Retinal pigment epithelial cell (primary cell): ENCODE results near the gene ARNT2.

Experiments
- DNase-seq: peaks from one replicate; pipeline ENCODE4 v3.0.0-alpha.2; 2010; ENCODE audit warnings: low read depth
- H3K4me3 ChIP-seq: 2 replicates; pipeline ENCODE4 v1.5.1; 2011; ENCODE audit warnings: mild to moderate bottlenecking, low read length, control low read depth, moderate library complexity
- CTCF ChIP-seq: conservative IDR thresholded peaks from 2 replicates; pipeline ENCODE4 v1.5.1; 2011; ENCODE audit warnings: low read depth, low read length, control low read depth, inconsistent platforms

Gene ARNT2

GRCh38 chr15:80456517-80457492 lies 52.6 kb downstream of the ARNT2 start:
- no peak for TF ChIP-seq CTCF
- H3K4me3 ChIP-seq: no peak overlapping the region
- DNase-seq: no peak

GRCh38 chr15:80457896-80458295 lies 53.7 kb downstream of the ARNT2 start:
- no peak overlapping the region for H3K4me3 ChIP-seq
- TF ChIP-seq CTCF: no peak
- DNase-seq: no peak

GRCh38 chr15:80458580-80458979 lies 54.4 kb downstream of the ARNT2 start:
- H3K4me3 ChIP-seq: no peak overlapping the region
- no peak for DNase-seq
- TF ChIP-seq CTCF: no peak

- H3K4me3 ChIP-seq: no peak overlapping the region
- DNase-seq: no peak
- TF ChIP-seq CTCF: no peak
These were observed 55.2 kb downstream of the ARNT2 start for GRCh38 chr15:80459380-80459779.

- H3K4me3 ChIP-seq: no peak overlapping the region
- no peak for TF ChIP-seq CTCF
- no peak for DNase-seq
These were observed 55.6 kb downstream of the ARNT2 start for GRCh38 chr15:80459818-80460217.

GRCh38 chr15:80461356-80462095 lies 57.3 kb downstream of the ARNT2 start:
- no peak for TF ChIP-seq CTCF
- DNase-seq: no peak
- H3K4me3 ChIP-seq: no peak overlapping the region
